HepG2 (cell line): ENCODE results near the gene SETD2. TPM values are rescaled to one million over a fixed set of nuclear protein-coding genes. Genes with fewer than 3 reads are reported as not detected.
"Not testable (repeated sequence)": the region's sequence is repeated elsewhere in the genome, so short reads cannot be mapped to it uniquely, and the experiment has no call there.

Experiments
- ATAC-seq: fragments of 200-7000 bp; cut with Tn5 transposase; 3 replicates; pipeline ENCODE4 v1.9.1; 2020; ENCODE audit warnings: mild to moderate bottlenecking, moderate library complexity
- BruUV-seq: library from RNA; stranded (reverse); fragments of 400-500 nt; replicated peaks from 2 replicates; lab custom pipeline; 2021; lab: Mats Ljungman, UMichigan
- CTCF ChIA-PET: fragments of 300-600 bp; formaldehyde crosslinking; extraction: SDS; loops from one replicate; lab custom pipeline; 2021; ENCODE audit warnings: low total read pairs, inconsistent platforms, low intra/inter-chr PET ratio; lab: Yijun Ruan, JAX
- POLR2A ChIA-PET: fragments of 350-600 bp; sonication (Branson Sonifier 250); formaldehyde crosslinking; loops from one replicate; lab custom pipeline; 2020; ENCODE audit warnings: antibody characterized with exemption, inconsistent platforms; lab: Yijun Ruan, JAX
- DNase-seq: peaks from one replicate; pipeline ENCODE4 v3.0.0-alpha.2; 2015; ENCODE audit warnings: low spot score
- FAIRE-seq: peaks from 3 replicates; lab custom pipeline; 2011; peaks lifted over from hg19 to GRCh38; lab: Jason Lieb, UNC
- H2AFZ ChIP-seq: one replicate; pipeline ENCODE4 v1.6.1; 2011; ENCODE audit warnings: low read length, inconsistent platforms
- H3K27ac ChIP-seq: fragments of 300-600 bp; 3 replicates; pipeline ENCODE4 v1.8.0; 2011; ENCODE audit warnings: mixed run types, mild to moderate bottlenecking, mixed read lengths, low read length, inconsistent platforms; ENCODE audit not compliant: insufficient read depth; ENCODE audit errors: extremely low read length
- H3K27me3 ChIP-seq, 2 experiments: fragments of 200-600 bp in 1 of 2; 2 replicates in 1 of 2; 3 replicates in 1 of 2; pipeline versions ENCODE4 v1.6.0 to v1.8.0; 2011; ENCODE audit warnings: low read length in 2 of 2, mild to moderate bottlenecking in 2 of 2, moderate library complexity in 2 of 2, inconsistent platforms in 1 of 2; ENCODE audit not compliant: insufficient read depth in 2 of 2, control insufficient read depth in 1 of 2
- H3K36me3 ChIP-seq, 2 experiments: fragments of 200-600 bp in 1 of 2; replicated peaks in 1 of 2; 2 replicates in 1 of 2; 3 replicates in 1 of 2; pipeline versions ENCODE4 v1.5.1 to v1.8.0; 2011; ENCODE audit warnings: low read length in 2 of 2, inconsistent platforms in 1 of 2; ENCODE audit not compliant: insufficient read depth in 2 of 2, control insufficient read depth in 1 of 2
- H3K4me1 ChIP-seq: 2 replicates; pipeline ENCODE4 v1.5.1; 2012; ENCODE audit warnings: low read length, inconsistent platforms; ENCODE audit not compliant: insufficient read depth
- H3K4me2 ChIP-seq: 2 replicates; pipeline ENCODE4 v1.6.0; 2011; ENCODE audit warnings: low read depth, low read length, inconsistent platforms
- H3K4me3 ChIP-seq, 3 experiments: fragments of 200-600 bp in 1 of 3; sonication (generic), shearing (Covaris generic) in 1 of 3; replicated peaks in 1 of 3; 2 replicates each; pipeline ENCODE4 v1.5.1; 2011 to 2016; ENCODE audit warnings: low read length in 3 of 3, inconsistent platforms in 2 of 3, low read depth in 2 of 3, mild to moderate bottlenecking in 2 of 3, control low read depth in 1 of 3, mixed read lengths in 1 of 3; ENCODE audit not compliant: insufficient read depth in 1 of 3
- H3K79me2 ChIP-seq: one replicate; pipeline ENCODE4 v1.6.1; 2011; ENCODE audit warnings: low read length, inconsistent platforms; ENCODE audit not compliant: insufficient read depth
- H3K9ac ChIP-seq: 2 replicates; pipeline ENCODE4 v1.6.0; 2011; ENCODE audit warnings: mild to moderate bottlenecking, low read depth, low read length, inconsistent platforms; ENCODE audit not compliant: insufficient read depth
- H3K9me3 ChIP-seq: 2 replicates; pipeline ENCODE4 v1.5.1; 2012; ENCODE audit warnings: mild to moderate bottlenecking, low read length
- H4K20me1 ChIP-seq: 2 replicates; pipeline ENCODE4 v1.6.0; 2011; ENCODE audit warnings: inconsistent platforms, mild to moderate bottlenecking, low read length, moderate library complexity; ENCODE audit not compliant: insufficient read depth
- HNRNPK ChIP-seq: fragments of 200-400 bp; formaldehyde crosslinking; IDR thresholded peaks from 2 replicates; pipeline ENCODE4 v1.6.1; 2018; ENCODE audit warnings: low read length, low read depth, moderate library complexity, mild to moderate bottlenecking; ENCODE audit not compliant: poor library complexity, severe bottlenecking
- NR2F6 ChIP-seq, 2 experiments: IDR thresholded peaks; 2 replicates each; pipeline ENCODE4 v1.6.1; 2016; ENCODE audit warnings: antibody characterized with exemption in 1 of 2, mild to moderate bottlenecking in 1 of 2
- RARA ChIP-seq: IDR thresholded peaks from 2 replicates; pipeline ENCODE4 v1.6.1; 2016; ENCODE audit warnings: missing genetic modification reagents, missing compliant biosample characterization
- ZKSCAN8 ChIP-seq: IDR thresholded peaks from 2 replicates; pipeline ENCODE4 v1.6.1; 2016; ENCODE audit warnings: borderline replicate concordance, missing genetic modification reagents, missing compliant biosample characterization
- ZNF354B ChIP-seq: sonication (generic); formaldehyde crosslinking; IDR thresholded peaks from 2 replicates; pipeline ENCODE4 v1.8.0; 2022; ENCODE audit warnings: mild to moderate bottlenecking, missing genetic modification reagents
- ZNF460 ChIP-seq: sonication (generic); formaldehyde crosslinking; IDR thresholded peaks from 2 replicates; pipeline ENCODE4 v1.5.1; 2020; ENCODE audit warnings: missing genetic modification reagents, mild to moderate bottlenecking, borderline replicate concordance
- ZNF713 ChIP-seq: sonication (generic); formaldehyde crosslinking; IDR thresholded peaks from 2 replicates; pipeline ENCODE4 v1.4.0; 2020; ENCODE audit warnings: mild to moderate bottlenecking, missing genetic modification reagents
- WGBS: methylation state at CpG from one replicate; pipeline ENCODE4 v1.1.6; 2017; ENCODE audit warnings: low lambda C conversion rate; 5-methylcytosine and 5-hydroxymethylcytosine counted together
- in situ Hi-C: cut with HindIII; loops from 2 replicates; pipeline ENCODE4 v1.10.0; 2017; ENCODE audit warnings: low pct_unique_long_range_greater_than_20kb; ENCODE audit not compliant: extremely low pct_ligation_motif_present
- intact Hi-C: fragments of 100-400 bp; cut with micrococcal nuclease; formaldehyde crosslinking; loops from one replicate; pipeline ENCODE4 v1.10.0; 2022; ENCODE audit not compliant: unreplicated experiment
- polyA plus RNA-seq, 8 experiments: library from polyadenylated mRNA; depleted of rRNA in 3 of 8; stranded (reverse) in 7 of 8; unstranded in 1 of 8; fragments of >200 nt; fragmentation: Illumina TruSeq in 4 of 8; extraction: Trizol in 4 of 8; gene quantifications; 2 replicates each; pipeline versions ENCODE4 v1.2.1 to v1.2.3, GENCODE V29; 2011 to 2016; ENCODE audit warnings: low read depth in 4 of 8, missing spikeins in 1 of 8, mixed read lengths in 1 of 8; ENCODE audit not compliant: insufficient read depth in 1 of 8
- total RNA-seq, 5 experiments: library from RNA; depleted of rRNA; stranded (reverse); fragments of >200 nt; fragmentation: Illumina TruSeq; extraction: Trizol; gene quantifications; 2 replicates each; pipeline ENCODE4 v1.2.3, GENCODE V29; 2016; ENCODE audit warnings: low read depth in 1 of 5
- TF ChIP-seq, protein P1 (sequence below): sonication (generic); formaldehyde crosslinking; IDR thresholded peaks from 2 replicates; pipeline ENCODE4 v1.5.0; 2020; ENCODE audit warnings: missing genetic modification reagents, mild to moderate bottlenecking, borderline replicate concordance
- TF ChIP-seq, protein P2 (sequence below): sonication (generic); formaldehyde crosslinking; IDR thresholded peaks from 2 replicates; pipeline ENCODE4 v1.5.0; 2020; ENCODE audit warnings: missing genetic modification reagents, mild to moderate bottlenecking, borderline replicate concordance

The SETD2 gene
- total and polyA plus RNA-seq, 2 of the 13 experiments (the other 11 are each of a cell fraction or from before 2014, with no cell fraction given), result 14.2 to 24.2 TPM

DNA sequence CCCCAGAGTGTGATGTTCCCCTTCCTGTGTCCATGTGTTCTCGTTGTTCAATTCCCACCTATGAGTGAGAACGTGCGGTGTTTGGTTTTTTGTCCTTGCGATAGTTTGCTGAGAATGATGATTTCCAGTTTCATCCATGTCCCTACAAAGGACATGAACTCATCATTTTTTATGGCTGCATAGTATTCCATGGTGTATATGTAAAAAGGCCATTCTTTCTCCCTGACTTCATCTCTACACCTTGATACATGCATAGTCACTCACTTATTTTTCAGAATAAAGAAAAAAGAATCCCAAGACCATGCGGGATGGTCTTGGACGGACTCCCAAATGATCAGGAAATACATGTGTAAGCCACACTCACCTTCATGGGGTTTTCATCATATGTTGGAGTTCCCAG, 126.6 kb downstream of the SETD2 start:
- intact Hi-C loops, result loop anchor here (2.0 kb wide), 1 partner anchor 65 kb away; no protein-coding TSS in a partner anchor
- not testable (repeated sequence) for ATAC-seq

DNA sequence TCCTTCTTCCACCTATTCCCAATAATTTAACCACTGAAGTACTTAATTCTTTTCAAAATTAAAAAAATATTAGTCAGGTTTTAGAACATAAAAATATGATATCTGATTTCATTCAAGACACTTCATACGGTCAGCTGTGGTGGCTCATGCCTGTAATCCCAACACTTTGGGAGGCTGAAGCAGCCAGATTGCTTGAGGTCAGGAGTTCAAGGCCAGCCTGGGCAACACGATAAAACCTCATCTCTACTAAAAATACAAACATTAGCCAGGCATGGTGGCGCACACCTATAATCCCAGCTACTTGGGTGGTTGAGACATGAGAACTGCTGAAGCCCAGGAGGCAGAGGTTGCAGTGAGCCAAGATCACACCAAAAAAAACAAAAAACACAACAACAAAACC, 127.8 kb downstream of the SETD2 start:
- no TSS peak for BruUV-seq
- intact Hi-C loops, result loop anchor here (2.0 kb wide), 1 partner anchor 63 kb away; no protein-coding TSS in a partner anchor
- no peak overlapping the region for H3K27ac ChIP-seq
- DNase-seq, result no peak
- in situ Hi-C loops, result no loop called here
- no peaks in the 10 kb centered on the region for H3K9me3 ChIP-seq
- ChIA-PET CTCF (no interaction called here), POLR2A (no interaction called here)
- 54% methylated on average over 3 of the region's 3 CpGs for WGBS
- no peak overlapping the region for H3K9ac ChIP-seq
- H3K4me3 ChIP-seq, result no peak overlapping the region
- H3K79me2 ChIP-seq, result no peaks in the 10 kb centered on the region
- H2AFZ ChIP-seq, result no peak overlapping the region
- no peak overlapping the region for H3K4me2 ChIP-seq
- peaks cover 20% of the 10 kb centered on the region for H3K4me1 ChIP-seq
- no peaks in the 10 kb centered on the region for H3K27me3 ChIP-seq
- no peaks in the 10 kb centered on the region; the same call in 1 of the 2 replicates for H4K20me1 ChIP-seq
- ATAC-seq, result no peak
- no peak for FAIRE-seq
- H3K36me3 ChIP-seq, result peaks cover 13 to 60% of the 10 kb centered on the region in 2 experiments
- no peak for TF ChIP-seq ZNF354B (CRISPR knock-in tag)
- TF ChIP-seq, protein P1, sequence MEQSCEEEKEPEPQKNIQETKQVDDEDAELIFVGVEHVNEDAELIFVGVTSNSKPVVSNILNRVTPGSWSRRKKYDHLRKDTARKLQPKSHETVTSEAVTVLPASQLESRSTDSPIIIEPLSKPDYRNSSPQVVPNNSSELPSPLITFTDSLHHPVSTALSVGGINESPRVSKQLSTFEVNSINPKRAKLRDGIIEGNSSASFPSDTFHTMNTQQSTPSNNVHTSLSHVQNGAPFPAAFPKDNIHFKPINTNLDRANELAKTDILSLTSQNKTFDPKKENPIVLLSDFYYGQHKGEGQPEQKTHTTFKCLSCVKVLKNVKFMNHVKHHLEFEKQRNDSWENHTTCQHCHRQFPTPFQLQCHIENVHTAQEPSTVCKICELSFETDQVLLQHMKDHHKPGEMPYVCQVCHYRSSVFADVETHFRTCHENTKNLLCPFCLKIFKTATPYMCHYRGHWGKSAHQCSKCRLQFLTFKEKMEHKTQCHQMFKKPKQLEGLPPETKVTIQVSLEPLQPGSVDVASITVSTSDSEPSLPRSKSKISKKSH (CRISPR knock-in tag), result no peak
- no peak for TF ChIP-seq ZKSCAN8 (CRISPR knock-in tag)
- TF ChIP-seq, protein P2, sequence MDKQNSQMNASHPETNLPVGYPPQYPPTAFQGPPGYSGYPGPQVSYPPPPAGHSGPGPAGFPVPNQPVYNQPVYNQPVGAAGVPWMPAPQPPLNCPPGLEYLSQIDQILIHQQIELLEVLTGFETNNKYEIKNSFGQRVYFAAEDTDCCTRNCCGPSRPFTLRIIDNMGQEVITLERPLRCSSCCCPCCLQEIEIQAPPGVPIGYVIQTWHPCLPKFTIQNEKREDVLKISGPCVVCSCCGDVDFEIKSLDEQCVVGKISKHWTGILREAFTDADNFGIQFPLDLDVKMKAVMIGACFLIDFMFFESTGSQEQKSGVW (CRISPR knock-in tag), result no peak
- TF ChIP-seq ZNF713, result no peak
- TF ChIP-seq RARA (CRISPR knock-in tag), result peak; percentile 46; the same call in 1 of the 2 replicates
- TF ChIP-seq HNRNPK, result no peak
- no peak for TF ChIP-seq NR2F6 (IDR thresholded peaks at IDR 0.05)
- TF ChIP-seq NR2F6 (CRISPR knock-in tag; IDR thresholded peaks at IDR 0.05), result peak; percentile 67; the same call in 1 of the 2 replicates
- peak; percentile 44; the same call in 1 of the 2 replicates for TF ChIP-seq ZNF460

More for the DNA sequence above, 126.6 kb downstream of the SETD2 start:
- H2AFZ ChIP-seq, H3K4me2 ChIP-seq, H4K20me1 ChIP-seq, in situ Hi-C loops, CTCF ChIA-PET, H3K9me3 ChIP-seq, H3K27ac ChIP-seq, H3K4me3 ChIP-seq, H3K9ac ChIP-seq, H3K79me2 ChIP-seq, BruUV-seq, FAIRE-seq, H3K27me3 ChIP-seq, DNase-seq, POLR2A ChIA-PET: not testable (repeated sequence)
- Histone ChIP-seq H3K36me3 (peaks cover 12 to 62% of the 10 kb centered on the region in 2 experiments), H3K4me1 (peaks cover 20% of the 10 kb centered on the region)
- 69% methylated on average over 6 of the region's 6 CpGs for WGBS
